GM19239 (cell line): ENCODE results near the gene ENTPD7.
A peak's percentile ranks its signal among the peaks of the same experiment; 100 is the strongest.

Experiments used
- DNase-seq: peaks from one replicate; pipeline ENCODE4 v3.0.0; 2011; ENCODE audit warnings: low spot score; ENCODE audit not compliant: insufficient read length
- FAIRE-seq: peaks from 2 replicates; lab custom pipeline; 2011; peaks lifted over from hg19 to GRCh38; lab: Jason Lieb, UNC

Gene ENTPD7

DNA sequence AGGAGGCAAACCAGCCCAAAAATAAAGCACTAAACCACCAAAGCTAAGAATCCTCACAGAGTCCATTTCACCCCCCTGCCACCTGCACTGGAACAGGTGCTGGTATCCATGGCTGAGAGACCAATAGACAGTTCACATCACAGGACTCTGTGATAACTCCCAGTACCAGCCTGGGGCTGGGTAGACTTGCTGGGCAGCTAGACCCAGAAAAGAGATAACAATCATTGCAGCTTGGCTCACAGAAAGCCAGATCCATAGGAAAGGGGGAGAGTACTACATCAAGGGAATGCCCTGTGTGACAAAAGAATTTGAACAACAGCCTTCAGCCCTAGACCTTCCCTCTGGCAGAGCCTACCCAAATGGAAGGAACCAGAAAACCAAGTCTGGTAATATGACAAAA is 25.5 kb upstream of the ENTPD7 start:
- no peak for DNase-seq
- FAIRE-seq = no peak

DNA sequence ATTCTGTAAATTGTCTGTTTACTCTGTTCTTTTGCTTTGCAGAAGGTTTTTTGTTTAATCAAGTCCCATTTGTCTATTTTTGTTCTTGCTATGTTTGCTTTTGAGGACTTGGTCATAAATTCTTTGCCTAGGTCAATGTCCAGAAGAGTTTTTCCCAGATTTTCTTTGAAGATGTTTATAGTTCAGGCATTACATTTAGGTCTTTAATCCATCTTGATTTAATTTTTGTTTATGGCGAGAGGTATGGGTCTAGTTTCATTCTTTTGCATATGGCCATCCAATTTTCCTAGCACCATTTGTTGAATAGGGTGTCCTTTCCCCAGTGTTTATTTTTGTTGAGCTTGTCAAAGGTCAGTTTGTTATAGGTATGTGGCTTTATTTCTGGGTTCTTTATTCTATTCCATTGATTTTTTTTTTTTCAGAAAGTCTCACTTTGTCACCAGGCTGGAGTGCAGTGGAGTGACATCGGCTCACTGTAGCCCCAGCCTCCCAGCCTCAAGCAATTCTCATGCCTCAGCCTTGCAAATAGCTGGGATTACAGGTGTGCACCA is 11.6 kb upstream of the ENTPD7 start:
- DNase-seq (no peak), FAIRE-seq (no peak)

DNA sequence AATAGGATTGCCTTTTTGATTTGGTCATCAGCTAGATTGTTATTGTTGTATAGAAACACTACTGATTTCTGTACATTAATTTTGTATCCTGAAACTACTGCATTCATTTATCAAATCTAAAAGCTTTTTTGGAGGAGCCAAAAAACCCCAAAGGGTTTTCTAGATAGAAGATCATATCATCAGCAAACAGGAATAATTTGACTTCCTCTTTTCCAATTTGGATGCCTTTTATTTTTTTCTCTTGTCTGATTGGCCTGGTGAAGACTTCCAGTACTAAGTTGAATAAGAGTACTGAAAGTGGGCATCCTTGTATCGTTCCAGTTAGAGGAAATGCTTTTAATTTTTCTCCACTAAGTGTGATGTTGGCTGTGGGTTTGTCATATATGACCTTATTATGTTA is 10.6 kb upstream of the ENTPD7 start:
- no peak for DNase-seq

DNA sequence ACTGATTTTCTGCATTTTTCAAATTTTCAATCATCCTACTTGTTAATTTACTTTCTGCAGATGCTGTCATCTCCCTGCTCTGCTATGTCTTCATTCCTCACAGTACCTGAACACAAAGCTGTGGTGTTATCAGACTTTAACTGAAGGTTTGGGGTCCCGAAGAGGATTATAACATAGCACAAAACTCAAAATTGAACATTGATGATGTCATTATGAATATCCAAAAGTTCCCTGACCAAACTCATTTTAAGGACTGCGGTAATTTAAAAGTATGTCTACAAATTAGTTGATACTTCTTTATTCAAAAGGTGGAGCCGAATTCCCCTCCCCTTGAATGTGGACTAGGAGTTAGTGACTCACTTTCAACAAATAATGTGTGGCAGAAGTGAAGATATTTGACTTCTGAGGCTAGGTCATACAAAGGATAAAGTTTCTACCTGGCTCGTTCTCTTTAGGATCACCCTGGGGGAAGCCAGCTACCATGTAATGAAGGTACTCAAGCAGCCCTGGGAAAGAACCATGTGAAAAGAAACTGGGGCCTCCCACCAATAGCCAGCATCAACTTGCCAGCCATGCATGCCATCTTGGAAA is 6.4 kb upstream of the ENTPD7 start:
- DNase-seq (no peak), FAIRE-seq (no peak)

More for the DNA sequence above, 10.6 kb upstream of the ENTPD7 start:
- no peak for FAIRE-seq

DNA sequence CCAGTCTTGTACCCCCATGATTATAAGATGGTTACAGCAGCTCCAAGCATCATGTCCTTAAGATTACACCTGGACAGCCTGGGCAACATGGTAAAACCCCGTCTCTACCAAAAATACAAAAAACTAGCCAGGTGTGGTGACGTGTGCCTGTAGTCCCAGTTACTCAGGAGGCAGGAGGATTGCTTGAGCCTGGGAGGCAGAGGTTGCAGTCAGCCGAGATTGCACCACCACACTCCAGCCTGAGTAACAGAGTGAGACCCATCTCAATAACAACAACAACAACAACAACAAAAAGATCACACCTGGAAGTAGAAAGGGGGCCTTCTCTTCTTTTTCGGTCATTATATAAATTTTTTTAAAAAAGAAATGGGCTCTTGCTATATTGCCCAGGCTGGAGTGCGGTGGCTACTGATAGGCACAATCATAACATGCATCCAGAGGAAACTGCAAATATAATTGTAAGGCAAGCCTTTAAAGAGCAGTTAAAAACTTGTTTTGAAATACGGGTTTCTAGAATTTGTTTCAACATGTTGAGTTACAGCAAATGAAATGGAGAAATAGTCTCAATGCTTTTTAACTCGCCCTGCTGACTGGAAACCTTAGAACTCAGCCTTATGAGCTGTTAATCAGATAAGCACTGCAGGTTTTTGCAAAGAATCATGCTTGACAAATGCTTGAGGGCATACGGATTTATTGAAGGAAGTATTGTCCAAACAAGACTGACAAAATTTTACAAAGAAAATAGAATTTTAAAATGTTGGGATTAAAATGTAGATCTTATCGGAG is 4.7 kb upstream of the ENTPD7 start:
- FAIRE-seq (no peak), DNase-seq (no peak)

DNA sequence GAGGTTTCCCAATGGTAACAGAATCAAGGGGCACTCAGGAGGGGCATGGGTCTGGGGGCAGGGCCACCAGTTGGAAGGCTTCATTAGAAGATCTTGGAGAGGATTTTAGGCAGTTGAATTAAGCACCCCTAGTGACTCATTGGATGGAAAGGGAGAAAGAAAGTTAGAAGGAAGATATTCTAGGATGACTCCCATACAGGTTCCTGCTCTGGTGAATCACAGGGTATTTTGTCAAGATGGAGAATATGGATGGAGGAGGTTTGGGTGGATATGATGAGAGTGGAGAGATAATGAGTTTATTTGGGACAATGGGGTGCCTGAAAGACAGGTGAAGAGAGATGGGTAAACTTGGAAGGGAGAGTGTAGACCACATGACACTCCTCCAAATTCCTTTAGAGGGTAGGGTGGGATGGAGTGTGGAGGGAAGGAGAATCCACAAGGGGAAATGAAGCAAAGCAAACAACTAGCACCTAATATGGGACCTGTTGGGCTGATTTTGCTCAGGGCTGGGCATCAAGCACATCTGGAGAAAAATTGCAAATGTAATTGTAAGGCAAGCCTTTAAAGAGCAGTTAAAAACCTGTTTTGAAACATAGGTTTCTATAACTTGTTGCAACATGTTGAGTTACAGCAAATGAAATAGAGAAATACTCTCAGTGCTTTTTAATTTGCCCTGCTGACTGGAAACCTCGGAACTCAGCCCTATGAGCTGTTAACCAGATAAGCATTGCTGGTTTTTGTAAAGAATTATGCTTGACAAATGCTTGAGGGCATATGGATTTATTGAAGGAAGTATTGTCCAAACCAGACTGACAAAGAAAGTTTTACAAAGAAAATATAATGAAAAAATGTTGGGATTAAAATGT is 2.9 kb upstream of the ENTPD7 start:
- DNase-seq = no peak
- no peak for FAIRE-seq

DNA sequence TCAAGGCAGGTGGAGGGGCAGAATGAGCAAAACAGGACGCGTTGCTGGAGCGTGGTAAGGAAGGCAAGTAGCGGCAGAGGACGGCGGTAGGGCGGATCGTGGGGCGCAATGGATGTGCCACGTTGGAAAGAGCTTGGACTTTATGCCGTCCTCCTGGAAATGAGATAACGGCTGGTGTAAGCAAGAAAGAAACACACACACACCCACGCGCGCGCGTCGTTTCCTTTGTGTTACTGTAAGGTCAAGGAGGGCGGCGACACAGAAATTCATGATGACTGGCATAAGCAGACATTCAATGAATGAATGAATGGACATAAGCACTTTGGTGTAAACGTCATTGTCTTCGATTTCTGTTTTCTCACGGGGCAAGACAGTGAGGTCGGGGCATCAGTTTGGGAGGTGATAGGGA is 683 bp upstream of the ENTPD7 start:
- no peak for DNase-seq
- FAIRE-seq = no peak

DNA sequence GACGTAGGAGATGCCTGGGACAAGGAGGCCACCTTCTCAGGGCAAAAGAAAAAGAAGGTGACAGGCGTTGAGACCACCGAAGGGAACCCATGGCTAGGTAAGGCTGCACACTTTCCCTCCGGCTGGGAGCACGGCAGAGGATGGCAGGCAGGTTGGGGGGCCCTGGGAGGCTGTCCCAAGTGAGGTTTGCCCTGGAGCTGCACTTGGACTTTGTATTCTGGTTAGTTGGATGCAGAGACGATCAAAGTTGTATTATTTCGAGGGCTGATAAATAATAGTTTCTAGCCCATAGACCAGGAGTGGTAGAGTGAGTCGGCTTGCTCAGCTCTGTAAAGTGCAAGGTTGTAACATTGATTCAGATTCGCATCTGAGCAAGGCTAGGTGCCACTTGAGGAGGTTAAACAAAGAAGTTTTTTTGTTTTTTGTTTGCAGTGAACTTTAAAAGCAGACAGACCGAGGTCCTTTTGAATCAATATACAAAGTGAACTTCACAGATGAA is 608 bp downstream of the ENTPD7 start:
- FAIRE-seq (no peak), DNase-seq (no peak)

DNA sequence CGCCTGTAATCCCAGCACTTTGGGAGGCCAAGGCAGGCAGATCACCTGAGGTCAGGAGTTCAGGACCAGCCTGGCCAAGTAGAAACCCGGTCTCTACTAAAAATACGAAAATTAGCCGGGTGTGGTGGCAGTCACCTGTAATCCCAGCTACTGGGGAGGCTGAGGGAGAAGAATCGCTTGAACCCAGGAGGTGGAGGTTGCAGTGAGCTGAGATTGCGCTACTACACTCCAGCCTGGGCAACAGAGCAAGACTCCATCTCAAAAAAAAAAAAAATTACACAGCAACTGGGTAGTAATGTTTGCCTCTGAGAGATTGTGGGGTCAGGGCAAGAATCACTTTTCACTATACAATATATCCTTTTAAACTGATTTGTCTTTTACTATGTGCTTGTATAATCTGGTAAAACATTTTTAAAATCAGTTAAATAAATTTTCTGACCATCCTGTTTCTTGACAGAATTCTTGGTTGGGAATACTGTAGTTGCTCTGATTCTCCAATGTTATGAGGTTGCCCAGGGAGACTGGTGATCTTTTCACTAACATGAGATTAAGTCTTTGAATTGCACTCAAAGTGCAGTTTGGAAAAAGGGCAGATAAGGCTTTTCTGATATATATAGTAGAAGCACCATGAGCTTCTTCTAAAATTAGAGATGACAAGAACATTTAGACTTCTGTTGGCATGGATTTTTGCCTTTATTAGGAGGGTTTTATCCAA is 1.5 kb downstream of the ENTPD7 start:
- no peak for FAIRE-seq

DNA sequence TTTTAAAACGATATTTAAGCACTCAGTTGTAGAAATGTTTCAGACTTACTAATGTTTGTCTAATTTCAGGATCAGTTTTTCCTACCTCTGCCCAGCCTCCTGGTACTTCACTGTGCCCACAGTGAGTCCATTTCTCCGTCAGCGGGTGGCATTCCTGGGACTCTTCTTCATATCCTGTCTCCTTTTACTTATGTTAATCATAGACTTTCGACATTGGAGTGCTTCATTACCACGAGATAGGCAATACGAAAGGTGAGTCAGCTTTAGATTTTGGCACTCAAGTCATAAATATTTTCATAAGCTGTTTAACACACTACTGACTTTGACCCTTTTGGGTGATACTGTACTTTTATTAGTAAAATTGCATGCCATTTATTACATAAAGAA is 2.1 kb downstream of the ENTPD7 start:
- no peak for FAIRE-seq
- no peak for DNase-seq

More for the DNA sequence above, 1.5 kb downstream of the ENTPD7 start:
- no peak for DNase-seq

DNA sequence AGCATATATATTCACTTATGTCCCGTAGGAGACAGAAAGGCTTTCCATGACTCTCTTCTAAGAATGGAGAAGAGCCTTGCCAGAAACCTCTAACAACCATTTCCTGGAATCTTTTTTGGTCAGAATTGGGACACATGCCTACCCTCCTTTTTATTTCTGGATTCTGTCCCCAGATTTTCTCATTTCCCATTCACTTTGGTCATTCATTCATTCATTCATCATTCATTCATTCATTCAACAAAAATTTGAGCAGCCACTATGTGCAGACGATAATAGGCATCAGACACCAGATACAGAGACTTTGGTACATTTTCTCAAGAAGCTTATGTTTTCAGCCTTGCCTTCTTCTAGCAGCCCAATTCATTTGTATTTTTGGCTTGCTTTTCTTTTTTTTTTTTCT is 6.0 kb downstream of the ENTPD7 start:
- no peak for FAIRE-seq

DNA sequence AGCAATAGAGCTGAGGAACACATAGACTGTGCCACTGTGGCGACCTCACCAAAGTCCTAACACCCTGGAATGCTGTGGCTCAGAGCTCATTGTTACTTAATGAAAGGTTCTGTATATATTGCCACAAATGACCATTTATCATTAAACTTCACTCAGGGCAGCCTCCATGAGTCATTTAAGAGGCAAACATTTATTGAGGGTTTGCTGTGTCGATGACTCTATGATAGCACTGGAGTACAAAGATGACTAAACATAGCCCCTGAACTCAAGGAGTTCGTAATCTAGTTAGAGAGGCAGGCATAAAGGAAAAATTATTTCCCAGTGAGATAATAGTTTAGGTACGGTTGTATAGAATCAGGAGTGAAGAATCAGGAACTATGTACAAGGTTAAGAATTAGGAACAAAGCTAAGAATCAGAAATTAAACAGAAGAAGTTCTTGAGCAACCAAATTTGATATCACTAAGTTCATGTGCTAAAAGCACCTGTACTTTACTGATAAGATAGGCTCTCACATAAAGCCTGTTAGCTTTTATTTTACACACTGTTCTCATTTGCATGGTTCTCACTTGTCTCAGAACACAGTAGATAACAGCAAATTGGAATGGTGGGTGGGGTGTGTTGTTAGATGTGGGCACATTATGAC is 7.9 kb downstream of the ENTPD7 start:
- DNase-seq (no peak), FAIRE-seq (peak; percentile 4)

More for the DNA sequence above, 6.0 kb downstream of the ENTPD7 start:
- DNase-seq = no peak

DNA sequence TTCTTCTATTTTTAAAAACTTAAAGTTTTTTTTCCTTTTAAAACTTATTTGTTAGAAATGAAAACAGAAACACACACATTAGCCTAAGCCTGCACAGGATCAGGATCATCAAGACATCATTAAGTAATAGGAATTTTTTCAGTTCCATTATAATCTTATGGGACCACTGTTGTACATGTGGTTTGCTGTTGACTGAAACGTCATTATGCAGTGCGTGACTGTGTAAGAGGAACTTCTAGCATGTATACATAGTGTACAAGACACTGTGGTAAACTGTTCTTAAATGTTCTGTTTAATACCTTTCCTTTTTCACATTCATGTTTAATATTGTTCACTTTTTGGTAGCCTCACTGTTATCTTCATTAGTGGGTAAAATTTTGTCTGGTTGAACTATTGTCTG is 12.1 kb downstream of the ENTPD7 start:
- FAIRE-seq (no peak), DNase-seq (no peak)

DNA sequence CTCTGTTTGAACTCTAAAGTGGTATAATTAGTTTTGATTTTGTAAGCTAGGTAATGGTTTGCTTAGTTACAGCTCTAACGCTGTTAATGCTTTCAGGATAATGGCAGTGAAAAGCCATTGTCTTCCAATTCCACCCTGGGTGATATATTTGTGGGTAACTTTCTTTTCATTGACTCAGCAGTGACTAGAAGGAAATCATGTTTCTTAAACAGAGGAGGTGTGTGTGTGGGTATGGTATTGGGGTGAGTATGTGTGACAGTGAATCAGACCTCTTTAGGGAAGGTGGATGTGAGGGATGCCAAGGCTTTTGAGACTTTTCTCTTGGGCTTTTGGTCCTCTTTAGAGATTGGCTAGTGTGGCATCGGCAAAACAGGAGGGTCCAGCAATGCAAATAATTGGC is 13.6 kb downstream of the ENTPD7 start:
- FAIRE-seq (no peak), DNase-seq (no peak)

DNA sequence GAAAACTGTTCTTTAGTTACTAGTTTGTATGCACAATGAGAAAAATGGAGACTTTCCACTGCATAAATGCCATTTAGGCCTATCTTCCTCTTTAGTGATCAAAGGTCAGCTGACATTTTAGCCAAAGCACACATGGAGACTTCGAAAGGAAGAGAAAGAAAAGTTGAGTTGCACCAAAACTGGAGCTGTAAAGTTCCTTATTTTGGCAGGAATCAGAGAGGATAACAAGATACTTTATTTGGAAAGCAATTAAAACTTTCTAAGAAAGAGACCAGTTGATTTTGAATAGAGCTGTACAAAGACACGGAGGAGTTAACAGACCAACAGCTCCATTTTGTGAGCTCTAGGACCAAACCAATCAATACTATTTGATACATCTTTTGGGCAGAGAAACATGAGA is 14.2 kb downstream of the ENTPD7 start:
- no peak for FAIRE-seq

DNA sequence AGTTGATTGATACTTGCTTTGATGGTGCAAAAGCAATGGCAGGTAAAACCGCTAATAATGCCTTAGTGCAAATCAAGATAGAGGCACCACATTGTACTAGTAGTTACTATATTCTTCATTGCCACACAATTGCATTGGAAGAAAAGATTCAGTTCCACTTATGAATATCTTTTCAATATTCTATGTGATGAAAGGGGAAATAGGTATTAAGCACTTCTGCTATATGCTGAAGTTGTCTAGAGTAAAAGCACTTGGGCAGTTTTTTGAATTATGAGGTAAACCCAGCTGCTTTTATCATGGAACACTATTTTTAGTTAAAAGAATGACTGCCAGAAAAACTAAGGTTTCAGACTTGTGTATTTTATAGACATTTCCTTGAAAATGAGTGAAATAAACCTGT is 15.5 kb downstream of the ENTPD7 start:
- no peak for FAIRE-seq

More for the DNA sequence above, 14.2 kb downstream of the ENTPD7 start:
- no peak for DNase-seq

DNA sequence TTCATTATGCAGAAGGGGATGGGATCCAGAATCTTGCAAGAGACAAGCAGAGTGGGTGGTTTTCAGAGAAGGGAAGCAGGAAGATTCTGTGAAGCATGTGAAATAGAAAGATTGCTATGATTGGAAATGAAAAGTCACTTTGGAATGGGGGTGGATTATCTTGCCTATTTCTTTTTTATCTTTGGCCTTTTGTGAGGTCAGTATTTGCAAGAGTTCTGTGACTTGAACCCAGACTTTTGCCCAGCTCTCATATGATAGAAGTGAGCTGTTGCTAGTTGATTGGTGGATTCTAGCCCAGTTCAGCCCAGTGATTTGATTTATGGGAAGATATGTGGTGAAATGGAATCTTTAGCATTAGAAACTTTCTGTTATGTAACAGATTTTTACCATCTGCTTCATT is 17.1 kb downstream of the ENTPD7 start:
- no peak for DNase-seq
- FAIRE-seq = no peak

More for the DNA sequence above, 15.5 kb downstream of the ENTPD7 start:
- no peak for DNase-seq

DNA sequence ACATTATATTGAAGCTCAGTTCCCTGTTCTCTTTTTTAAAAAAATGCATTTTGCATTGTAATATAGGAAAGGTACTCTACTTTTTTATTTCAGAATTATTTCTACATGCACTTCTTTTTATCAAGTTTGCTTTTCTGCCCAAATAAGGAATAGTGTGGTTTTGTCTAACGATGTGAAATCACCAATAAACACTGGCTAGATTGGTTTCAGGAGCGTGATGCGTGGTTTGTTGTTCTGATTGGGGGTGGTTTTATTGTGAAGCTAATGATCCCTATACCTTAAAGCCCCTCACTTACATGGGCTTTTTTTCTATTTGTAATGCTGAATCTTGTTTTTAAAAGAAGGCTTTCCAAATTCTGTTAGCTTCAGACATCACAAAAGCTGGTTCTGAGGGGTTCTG is 17.6 kb downstream of the ENTPD7 start:
- no peak for DNase-seq
- no peak for FAIRE-seq

DNA sequence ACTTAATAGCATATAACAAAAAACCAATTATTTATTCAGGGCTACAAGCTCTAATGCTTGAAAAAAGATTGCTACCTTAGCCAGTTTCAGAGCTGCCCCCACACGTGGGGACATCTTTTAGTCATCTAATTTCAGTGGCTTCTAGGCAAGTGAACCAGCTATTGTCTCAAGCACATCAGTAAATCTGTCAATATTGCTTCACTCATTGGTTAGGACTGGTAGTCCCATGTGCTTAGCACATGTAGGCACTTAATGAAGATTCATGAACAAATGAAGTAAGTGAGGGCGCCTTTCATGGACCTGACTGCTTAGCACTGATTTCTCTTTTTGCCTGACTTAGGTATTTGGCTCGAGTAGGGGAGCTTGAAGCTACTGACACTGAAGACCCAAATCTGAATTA is 19.6 kb downstream of the ENTPD7 start:
- DNase-seq (no peak), FAIRE-seq (no peak)
